Stimulated activated CD8-positive, alpha-beta memory T cell treated with anti-CD3 and anti-CD28 coated beads, Interleukin-7, amount 100 ng/mL, for 1 hour (primary cell): ENCODE results near the gene ZBTB40.

Source experiments
- DNase-seq, 2 donors: peaks; one replicate each; pipeline ENCODE4 v3.0.0-alpha.2; 2020; ENCODE audit warnings: low read depth in 2 of 2

The ZBTB40 gene

DNA sequence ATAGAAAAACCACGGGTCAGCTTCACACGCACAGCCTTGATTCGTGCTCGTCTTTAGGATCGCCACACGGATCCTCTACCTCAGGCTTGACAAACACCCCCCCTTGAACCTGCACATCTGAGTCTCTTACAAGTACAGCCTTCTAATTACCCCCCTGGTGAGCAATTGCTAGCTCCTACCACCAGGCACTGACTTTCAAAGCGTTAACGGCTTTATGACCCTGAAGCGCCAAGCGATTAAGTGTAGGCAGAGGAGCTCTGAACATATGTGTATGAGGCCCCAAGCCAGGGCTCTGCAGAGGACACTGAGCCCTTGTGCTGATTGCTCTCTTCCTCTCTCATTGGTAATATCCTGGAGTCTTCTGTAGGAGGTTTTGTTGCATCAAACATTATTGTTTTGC, 55.9 kb downstream of the ZBTB40 start:
- no peak for DNase-seq

DNA sequence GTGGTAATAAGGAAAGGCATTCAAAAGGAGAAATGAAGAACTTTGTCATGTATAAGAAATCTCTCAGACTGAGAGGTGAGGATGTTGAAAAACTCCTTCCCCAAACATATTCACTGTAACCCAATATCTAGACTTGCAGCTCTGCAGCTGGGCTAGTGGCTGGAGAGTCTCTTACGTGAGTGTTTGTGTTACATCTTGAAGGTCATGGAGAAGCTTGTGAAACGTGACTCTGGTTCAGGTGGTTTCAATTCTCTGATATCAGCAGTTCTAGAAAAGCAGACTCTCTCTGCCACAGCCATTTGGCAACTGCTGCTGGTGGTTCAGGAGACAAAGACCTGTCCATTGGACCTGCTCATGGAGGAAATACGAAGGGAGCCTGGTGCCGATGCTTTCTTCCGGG, 56.7 kb downstream of the ZBTB40 start:
- DNase-seq, result no peak

DNA sequence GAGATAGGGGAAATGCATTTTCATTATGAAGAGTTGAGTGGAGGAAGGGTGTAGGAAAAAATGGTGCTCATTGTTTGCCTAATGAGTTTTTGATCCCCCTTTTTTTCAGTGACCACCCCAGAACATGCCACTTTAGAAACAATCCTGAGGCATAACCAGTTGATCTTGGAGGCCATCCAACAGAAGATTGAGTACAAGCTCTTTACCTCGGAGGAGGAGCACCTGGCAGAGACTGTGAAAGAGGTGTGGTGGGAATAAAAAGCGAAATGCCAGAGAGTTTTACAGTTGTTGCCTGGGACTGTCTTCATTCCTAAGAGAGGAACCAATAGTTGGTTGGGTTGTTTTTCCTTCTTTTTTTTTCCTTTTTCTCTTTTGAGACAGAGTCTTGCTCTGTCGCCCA, 57.3 kb downstream of the ZBTB40 start:
- DNase-seq, result no peak

GRCh38 chr1:22509815-22510214, 58.2 kb downstream of the ZBTB40 start:
- DNase-seq, result no peak

- DNase-seq, result no peak
These were observed 61.2 kb downstream of the ZBTB40 start for GRCh38 chr1:22512873-22513272.

- no peak for DNase-seq
These were observed 65.4 kb downstream of the ZBTB40 start for GRCh38 chr1:22516906-22517571.

GRCh38 chr1:22517956-22518355, 66.3 kb downstream of the ZBTB40 start:
- DNase-seq, result no peak

DNA sequence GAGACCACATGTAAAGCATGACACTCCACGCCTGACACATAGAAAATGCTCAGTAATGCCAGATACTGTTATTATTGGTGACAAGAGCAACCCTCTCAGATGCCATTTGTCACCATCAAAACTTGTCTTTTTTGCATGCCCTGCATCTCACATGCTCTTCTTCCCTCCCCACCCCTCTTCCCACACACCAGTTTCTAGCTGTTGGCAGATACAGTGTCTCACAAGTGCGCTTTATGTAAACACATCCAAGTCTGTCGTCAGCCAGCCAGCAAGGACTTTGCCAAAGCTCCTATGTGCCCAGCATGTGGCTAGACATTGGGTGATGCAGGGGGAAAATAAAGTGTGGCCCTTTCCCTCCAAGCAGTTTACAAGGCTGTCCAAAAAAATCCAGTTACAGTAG, 66.7 kb downstream of the ZBTB40 start:
- no peak for DNase-seq

DNA sequence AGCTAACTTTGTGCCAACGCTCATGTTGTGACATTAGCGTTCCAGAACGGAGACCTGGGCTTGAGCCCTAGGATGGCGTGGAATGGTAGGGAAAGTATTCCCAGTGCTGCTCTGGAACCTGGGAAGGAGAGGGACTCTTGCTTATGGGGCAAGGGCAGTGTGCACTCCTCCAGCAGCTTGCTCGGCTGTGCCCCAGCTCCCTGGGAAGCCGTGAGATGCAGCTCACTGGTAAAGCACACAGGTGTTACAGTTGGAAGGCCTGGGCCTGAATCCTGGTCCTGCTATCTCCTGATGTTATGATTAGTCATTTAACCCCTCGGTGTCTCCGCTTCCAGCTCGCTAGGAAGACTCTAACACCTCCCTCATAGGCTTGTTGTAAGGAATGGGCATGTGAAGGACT, 69.2 kb downstream of the ZBTB40 start:
- no peak for DNase-seq

DNA sequence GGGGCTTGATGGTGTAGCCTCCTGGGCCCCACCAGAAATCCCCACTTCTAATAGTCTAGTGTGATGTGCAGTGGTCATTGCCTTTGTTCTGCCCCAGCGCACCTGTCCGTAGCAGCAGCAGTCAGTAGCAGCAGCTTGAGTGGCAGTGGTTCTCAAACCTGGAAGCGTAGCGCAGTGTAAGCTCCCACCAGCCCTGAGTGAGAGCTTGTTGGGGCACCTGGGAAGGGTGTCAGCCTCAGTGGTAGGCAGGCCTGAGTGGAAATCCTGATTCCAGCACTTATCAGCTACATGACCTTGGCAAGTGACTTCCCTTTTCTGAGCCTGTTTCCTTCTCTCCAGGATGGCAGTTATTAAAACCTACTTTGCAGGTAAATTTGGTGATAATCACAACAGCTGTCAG, 70.0 kb downstream of the ZBTB40 start:
- DNase-seq, result no peak

- DNase-seq, result no peak
These were observed 70.6 kb downstream of the ZBTB40 start for GRCh38 chr1:22522221-22522743.

- no peak for DNase-seq
These were observed 72.8 kb downstream of the ZBTB40 start for GRCh38 chr1:22524481-22524880.

DNA sequence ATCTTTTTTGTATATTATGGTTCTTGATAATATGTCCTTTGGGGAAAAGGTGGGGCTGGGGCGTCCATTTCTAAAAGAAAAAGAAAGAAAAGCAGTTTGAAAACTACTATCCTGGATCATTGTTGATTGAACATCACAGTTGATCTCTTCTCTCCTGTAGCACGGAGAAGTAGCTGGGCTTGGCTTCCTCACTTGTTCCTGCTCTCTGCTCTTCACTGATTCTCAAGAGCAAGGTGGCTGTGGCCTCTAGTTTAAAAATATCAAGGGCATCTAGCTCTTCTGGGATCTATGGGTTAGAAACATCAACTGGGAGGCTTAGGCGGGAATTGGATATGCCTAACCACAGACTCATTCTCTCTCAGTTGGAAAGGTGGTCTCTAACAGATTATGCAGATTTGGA, 73.6 kb downstream of the ZBTB40 start:
- DNase-seq, result no peak

DNA sequence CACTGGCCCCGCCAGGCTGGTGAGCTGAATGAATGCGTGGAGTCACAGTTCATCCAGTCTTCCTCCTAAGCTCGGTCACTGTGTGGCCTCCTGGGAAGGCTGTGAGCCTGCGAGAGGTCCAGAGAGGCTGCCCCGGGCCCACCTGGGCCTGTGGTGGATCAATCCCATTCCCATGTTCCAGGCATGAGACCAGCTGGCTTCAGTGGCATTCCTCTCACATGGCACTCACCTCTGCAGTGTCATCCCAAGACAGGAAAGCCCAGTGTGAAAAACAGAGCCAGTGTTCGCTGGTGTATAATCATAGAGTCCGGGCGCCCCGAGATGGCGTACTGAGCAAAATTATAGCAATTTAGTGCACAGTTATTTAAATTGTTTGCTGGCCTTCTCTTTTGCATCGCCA, 74.0 kb downstream of the ZBTB40 start:
- DNase-seq, result no peak

DNA sequence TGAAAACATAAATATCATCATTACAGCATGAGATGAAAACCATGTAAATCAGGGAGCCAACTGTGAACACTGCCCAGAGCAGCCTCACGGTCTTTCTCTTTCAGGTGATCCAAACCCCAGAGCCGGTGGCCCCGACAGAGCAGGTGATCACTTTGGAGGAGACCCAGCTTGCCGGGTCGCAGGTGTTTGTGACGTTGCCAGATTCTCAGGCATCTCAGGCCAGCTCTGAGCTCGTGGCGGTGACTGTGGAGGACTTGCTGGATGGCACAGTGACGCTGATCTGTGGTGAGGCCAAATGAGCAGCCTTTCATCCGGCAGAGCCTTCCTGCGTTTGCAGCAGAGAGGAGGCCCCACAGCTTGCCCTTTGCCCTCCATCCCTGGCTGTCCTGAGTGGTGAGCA, 74.4 kb downstream of the ZBTB40 start:
- no peak for DNase-seq

DNA sequence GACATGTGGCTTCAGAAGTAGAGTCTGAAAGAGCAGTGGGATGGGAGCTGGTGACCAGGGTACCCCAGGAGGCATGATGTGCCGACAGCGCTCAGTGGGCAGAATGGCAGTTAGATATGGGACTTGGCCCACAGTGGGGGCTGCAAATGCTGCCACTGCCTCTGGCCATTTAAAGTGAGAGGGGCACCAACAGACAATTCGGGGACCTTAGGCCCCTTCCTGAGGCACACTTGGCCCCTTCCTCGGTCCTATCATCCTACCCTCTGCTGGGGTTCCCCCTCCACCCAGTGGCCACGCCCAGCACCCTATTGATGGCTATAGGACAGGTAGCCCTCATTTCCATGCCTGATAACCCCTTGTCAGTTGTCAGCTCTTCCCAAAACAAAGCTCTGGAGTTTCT, 75.0 kb downstream of the ZBTB40 start:
- no peak for DNase-seq

- DNase-seq, result no peak
These were observed 75.5 kb downstream of the ZBTB40 start for GRCh38 chr1:22527122-22527521.

GRCh38 chr1:22527555-22528296, 76.1 kb downstream of the ZBTB40 start:
- DNase-seq, result no peak

DNA sequence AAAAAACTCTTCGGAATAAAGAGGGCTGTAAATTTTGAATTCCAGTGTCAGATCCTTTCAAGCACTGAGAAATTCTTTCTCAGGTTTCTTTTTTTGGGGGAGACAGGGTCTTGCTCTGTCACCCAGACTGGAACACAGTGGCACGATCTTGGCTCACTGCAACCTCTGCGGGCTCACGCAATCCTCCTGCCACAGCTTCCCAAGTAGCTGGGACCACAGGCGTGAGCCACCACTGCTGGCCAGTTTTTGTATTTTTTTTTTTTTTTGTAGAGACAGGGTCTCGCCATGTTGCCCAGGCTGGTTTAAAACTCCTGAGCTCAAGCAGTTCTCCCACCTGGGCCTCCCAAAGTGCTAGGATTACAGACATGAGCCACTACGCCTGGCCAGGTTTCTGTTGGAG, 76.8 kb downstream of the ZBTB40 start:
- DNase-seq, result no peak

DNA sequence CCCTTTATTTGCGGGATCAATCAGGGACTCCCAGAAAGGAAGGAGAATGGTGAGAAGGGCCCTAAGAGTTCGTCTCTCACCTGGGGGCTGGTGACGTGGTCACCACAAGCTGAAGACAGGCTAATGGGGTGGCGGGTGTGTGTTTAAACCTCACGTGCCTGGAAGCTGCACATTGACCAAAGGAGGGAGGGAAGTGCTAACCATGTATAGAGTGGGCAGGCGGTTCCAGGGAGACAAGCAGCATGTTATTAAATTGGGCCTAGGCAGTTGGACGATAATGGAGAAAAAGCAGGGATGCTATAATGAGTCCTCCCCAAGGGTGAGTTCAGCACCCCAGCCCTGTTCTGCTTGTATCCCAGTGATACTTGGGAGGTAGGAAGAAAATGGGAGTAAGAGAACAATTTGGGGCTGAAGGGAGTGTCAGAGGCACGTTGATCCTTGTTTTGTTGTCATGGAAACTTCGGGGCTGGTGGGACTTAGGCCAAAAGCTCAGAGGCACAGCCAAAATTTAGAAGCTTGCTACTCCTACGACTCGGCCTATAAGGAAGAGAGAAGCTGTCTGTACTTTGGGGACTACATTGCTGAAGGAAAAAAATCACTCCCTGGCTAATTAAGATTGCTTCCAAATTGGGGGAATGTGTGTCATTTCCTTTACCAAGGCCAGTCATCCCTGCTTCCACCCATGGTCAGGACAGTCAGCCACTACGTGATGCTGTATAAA, 78.4 kb downstream of the ZBTB40 start:
- no peak for DNase-seq

- DNase-seq, result no peak
These were observed 79.1 kb downstream of the ZBTB40 start for GRCh38 chr1:22530715-22531114.

DNA sequence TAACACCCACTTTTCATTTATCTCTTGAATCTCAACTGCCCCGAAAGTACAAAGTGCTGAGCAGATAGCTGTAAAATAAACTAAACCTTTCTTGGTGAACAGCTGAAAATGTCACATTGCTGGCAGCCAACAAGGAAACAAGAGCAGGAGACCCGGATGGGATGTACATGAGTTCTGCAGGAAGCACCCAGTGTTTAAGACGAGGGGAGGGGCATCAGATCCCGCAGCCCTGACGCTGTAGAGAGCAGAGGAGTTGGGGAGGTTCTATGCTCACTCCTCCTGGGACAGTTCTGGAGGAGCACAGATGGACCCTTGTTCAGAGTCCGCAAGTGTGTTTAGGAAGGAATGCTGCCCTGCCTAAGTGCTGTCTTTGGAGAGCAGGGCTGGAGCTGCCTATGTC, 79.6 kb downstream of the ZBTB40 start:
- DNase-seq, result no peak
